K562 (cell line): Measurements from ENCODE around the gene NT5C2. TPM values are rescaled to one million over a fixed set of nuclear protein-coding genes. Genes with fewer than 3 reads are reported as not detected.

Experiments used
- ATAC-seq: fragments of 200-7000 bp; cut with Tn5 transposase; 3 replicates; pipeline ENCODE4 v1.9.1; 2020; ENCODE audit warnings: moderate library complexity
- BruUV-seq: library from RNA; stranded (reverse); fragments of 400-500 nt; replicated peaks from 2 replicates; lab custom pipeline; 2021; lab: Mats Ljungman, UMichigan
- CTCF ChIA-PET: fragments of 300-600 bp; formaldehyde crosslinking; extraction: SDS; loops from one replicate; lab custom pipeline; 2021; ENCODE audit warnings: low intra/inter-chr PET ratio; lab: Yijun Ruan, JAX
- POLR2A ChIA-PET: fragments of 300-600, 350-650 bp; sonication (Branson Sonifier 250); formaldehyde crosslinking; extraction: SDS; loops from one replicate; lab custom pipeline; 2021; ENCODE audit warnings: antibody characterized with exemption, inconsistent platforms; lab: Yijun Ruan, JAX
- DNase-seq, 4 experiments: peaks; one replicate each; pipeline versions ENCODE4 v3.0.0 to v3.0.0-alpha.2; 2011 to 2018; ENCODE audit warnings: low spot score in 3 of 4, mixed read lengths in 3 of 4; ENCODE audit errors: extremely low read depth in 1 of 4
- FAIRE-seq: peaks from 2 replicates; lab custom pipeline; 2011; peaks lifted over from hg19 to GRCh38; lab: Jason Lieb, UNC
- H2AFZ ChIP-seq: 2 replicates; pipeline ENCODE4 v1.6.0; 2011; ENCODE audit warnings: low read depth, low read length, control low read depth, inconsistent platforms
- H3K27ac ChIP-seq: fragments of 200-600 bp; 3 replicates; pipeline ENCODE4 v1.8.0; 2011; ENCODE audit warnings: low read depth, mild to moderate bottlenecking, control low read depth, inconsistent platforms, low read length, moderate library complexity, mixed read lengths; ENCODE audit errors: extremely low read depth
- H3K27me3 ChIP-seq, 2 experiments: fragments of 300-600 bp in 1 of 2; 2 replicates in 1 of 2; 3 replicates in 1 of 2; pipeline versions ENCODE4 v1.6.0 to v1.8.0; 2011; ENCODE audit warnings: inconsistent platforms in 2 of 2, low read length in 2 of 2, mild to moderate bottlenecking in 1 of 2, mixed read lengths in 1 of 2, moderate library complexity in 1 of 2; ENCODE audit not compliant: control insufficient read depth in 2 of 2, insufficient read depth in 2 of 2
- H3K36me3 ChIP-seq: fragments of 300-600 bp; 3 replicates; pipeline ENCODE4 v1.8.0; 2011; ENCODE audit warnings: mild to moderate bottlenecking, low read length, inconsistent platforms; ENCODE audit not compliant: control insufficient read depth, insufficient read depth
- H3K4me1 ChIP-seq, 2 experiments: fragments of 200-600 bp in 1 of 2; replicated peaks in 1 of 2; 2 replicates in 1 of 2; 3 replicates in 1 of 2; pipeline versions ENCODE4 v1.5.1 to v1.8.0; 2011; ENCODE audit warnings: inconsistent platforms in 2 of 2, low read length in 2 of 2, mild to moderate bottlenecking in 1 of 2, mixed read lengths in 1 of 2, moderate library complexity in 1 of 2; ENCODE audit not compliant: control insufficient read depth in 2 of 2, insufficient read depth in 2 of 2
- H3K4me2 ChIP-seq: 2 replicates; pipeline ENCODE4 v1.6.1; 2011; ENCODE audit warnings: low read length, control low read depth, inconsistent platforms, mixed read lengths; ENCODE audit not compliant: insufficient read depth
- H3K4me3 ChIP-seq: fragments of 200-600 bp; sonication (generic), shearing (Covaris generic); 2 replicates; pipeline ENCODE4 v1.5.1; 2016; ENCODE audit warnings: control low read depth, inconsistent platforms
- H3K79me2 ChIP-seq: fragments of 200-600 bp; 3 replicates; pipeline ENCODE4 v1.8.0; 2011; ENCODE audit warnings: low read length, inconsistent platforms; ENCODE audit not compliant: control insufficient read depth, insufficient read depth
- H3K9ac ChIP-seq, 2 experiments: 2 replicates each; pipeline versions ENCODE4 v1.6.0 to v1.6.1; 2011; ENCODE audit warnings: low read depth in 2 of 2, low read length in 2 of 2, control low read depth in 1 of 2, inconsistent platforms in 1 of 2, mild to moderate bottlenecking in 1 of 2, mixed read lengths in 1 of 2; ENCODE audit not compliant: insufficient read depth in 1 of 2
- H3K9me1 ChIP-seq: one replicate; pipeline ENCODE4 v1.6.0; 2011; ENCODE audit warnings: inconsistent platforms, mild to moderate bottlenecking, low read length, moderate library complexity; ENCODE audit not compliant: control insufficient read depth, insufficient read depth
- H3K9me3 ChIP-seq: replicated peaks from 2 replicates; pipeline ENCODE4 v1.5.1; 2011; ENCODE audit warnings: low read depth, low read length, inconsistent platforms; ENCODE audit not compliant: control insufficient read depth, insufficient read depth
- H4K20me1 ChIP-seq: replicated peaks from 2 replicates; pipeline ENCODE4 v1.6.1; 2011; ENCODE audit warnings: low read length, inconsistent platforms, mixed read lengths; ENCODE audit not compliant: control insufficient read depth, insufficient read depth
- MAFG ChIP-seq: fragments of 450-650 bp; conservative IDR thresholded peaks from 2 replicates; pipeline ENCODE4 v1.6.1; 2016; ENCODE audit warnings: missing genetic modification characterization, missing compliant biosample characterization
- MCM2 ChIP-seq: fragments of 450-650 bp; IDR thresholded peaks from 2 replicates; pipeline ENCODE4 v1.6.1; 2017; ENCODE audit warnings: low read depth, mild to moderate bottlenecking
- PHF8 ChIP-seq: fragments of 200-600 bp; sonication (generic); IDR thresholded peaks from 2 replicates; pipeline ENCODE4 v1.6.1; 2012; ENCODE audit warnings: mixed run types, mild to moderate bottlenecking, inconsistent platforms, low read length, moderate library complexity, borderline replicate concordance
- TCF7 ChIP-seq: sonication (generic); IDR thresholded peaks from 2 replicates; pipeline ENCODE4 v1.6.1; 2016; ENCODE audit warnings: antibody characterized with exemption, borderline replicate concordance
- ZNF77 ChIP-seq: fragments of 250-450 bp; sonication (Bioruptor Pico); IDR thresholded peaks from 2 replicates; pipeline ENCODE4 v1.5.0; 2020
- WGBS: fragments of 100-300 bp; shearing (Covaris generic); methylation state at CpG from one replicate; pipeline ENCODE4 v1.1.6; 2016; ENCODE audit warnings: low coverage, mixed read lengths; ENCODE audit not compliant: insufficient coverage; ENCODE audit errors: missing lambda C conversion rate; 5-methylcytosine and 5-hydroxymethylcytosine counted together
- in situ Hi-C: fragments of 300-500 bp; cut with MboI; formaldehyde crosslinking; loops from 4 replicates; pipeline ENCODE4 v1.15.0; 2018; ENCODE audit warnings: inconsistent platforms, mixed read lengths
- intact Hi-C: fragments of 100-400 bp; cut with micrococcal nuclease; formaldehyde crosslinking; loops from 2 replicates; pipeline ENCODE4 v1.14.2; 2022
- polyA plus RNA-seq, 8 experiments: library from polyadenylated mRNA; depleted of rRNA in 4 of 8; stranded (reverse) in 5 of 8; unstranded in 3 of 8; fragments of >200 nt; fragmentation: Nextera tagmentation in 2 of 8; fragmentation: Illumina TruSeq in 1 of 8; extraction: Ambion mirVana in 2 of 8; extraction: Trizol in 1 of 8; gene quantifications; 2 replicates each; pipeline versions ENCODE4 v1.2.1 to v1.2.3, GENCODE V29; 2011 to 2014; ENCODE audit warnings: inconsistent platforms in 1 of 8, missing spikeins in 1 of 8
- total RNA-seq, 7 experiments: library from RNA; depleted of rRNA in 6 of 7; stranded (reverse); fragments of >200 nt in 6 of 7; fragmentation: Illumina TruSeq in 2 of 7; extraction: Trizol in 2 of 7; gene quantifications; 2 replicates each; pipeline versions ENCODE4 v1.2.1 to v1.2.3, GENCODE V29; 2011 to 2021; ENCODE audit warnings: low replicate concordance in 1 of 7
- TF ChIP-seq, protein P1 (sequence below): fragments of 250-450 bp; sonication (Bioruptor Pico); IDR thresholded peaks from 2 replicates; pipeline ENCODE4 v1.5.1; 2021; ENCODE audit warnings: mild to moderate bottlenecking

Gene NT5C2
- total and polyA plus RNA-seq, 9 of the 15 experiments (the other 6 are each of a cell fraction or from before 2014, with no cell fraction given), result 11.3 to 45.2 (median 27.7) TPM

DNA sequence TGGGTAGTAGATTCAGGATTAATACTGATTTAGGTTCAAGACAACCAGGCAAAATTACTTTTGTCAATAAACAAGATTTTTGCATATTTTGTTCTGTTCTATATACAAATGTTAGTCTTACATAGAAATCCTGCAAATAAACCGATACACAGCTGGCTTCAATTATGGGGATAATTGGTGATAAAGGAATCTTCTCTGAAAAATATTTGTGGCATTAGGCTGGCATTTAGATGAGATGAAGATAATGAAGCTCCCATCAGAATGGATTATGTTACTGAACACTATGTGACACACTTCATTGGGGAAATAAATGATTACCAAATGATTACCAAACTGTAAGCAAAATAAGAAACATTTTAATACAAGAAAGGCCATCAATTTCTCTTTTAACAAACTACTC is 65.8 kb downstream of the NT5C2 start:
- intact Hi-C loops (no loop called here), in situ Hi-C loops (no loop called here)
- Histone ChIP-seq H3K9ac (no peak overlapping the region), H3K4me2 (no peak overlapping the region), H3K4me3 (no peak overlapping the region), H3K9me3 (no peaks in the 10 kb centered on the region), H3K27ac (no peak overlapping the region), H2AFZ (no peak overlapping the region), H3K79me2 (no peaks in the 10 kb centered on the region), H3K9me1 (no peaks in the 10 kb centered on the region), H3K4me1 (peaks cover 2 to 4% of the 10 kb centered on the region in 2 experiments; a peak in 3 of 5 replicates), H3K36me3 (0 out of 3 replicates have a peak, but pooled peaks cover 2% of the 10 kb centered on the region), H4K20me1 (no peaks in the 10 kb centered on the region)
- DNase-seq (no peak), FAIRE-seq (no peak), ATAC-seq (no peak)
- CTCF ChIA-PET, result no interaction called here
- 94% methylated on average over 1 of the region's 1 CpG for WGBS
- BruUV-seq, result no TSS peak
- POLR2A ChIA-PET, result no interaction called here
- TF ChIP-seq TCF7 (no peak), ZNF77 (CRISPR knock-in tag) (no peak), PHF8 (no peak), MCM2 (no peak), MAFG (tag) (no peak)
- TF ChIP-seq, protein P1, sequence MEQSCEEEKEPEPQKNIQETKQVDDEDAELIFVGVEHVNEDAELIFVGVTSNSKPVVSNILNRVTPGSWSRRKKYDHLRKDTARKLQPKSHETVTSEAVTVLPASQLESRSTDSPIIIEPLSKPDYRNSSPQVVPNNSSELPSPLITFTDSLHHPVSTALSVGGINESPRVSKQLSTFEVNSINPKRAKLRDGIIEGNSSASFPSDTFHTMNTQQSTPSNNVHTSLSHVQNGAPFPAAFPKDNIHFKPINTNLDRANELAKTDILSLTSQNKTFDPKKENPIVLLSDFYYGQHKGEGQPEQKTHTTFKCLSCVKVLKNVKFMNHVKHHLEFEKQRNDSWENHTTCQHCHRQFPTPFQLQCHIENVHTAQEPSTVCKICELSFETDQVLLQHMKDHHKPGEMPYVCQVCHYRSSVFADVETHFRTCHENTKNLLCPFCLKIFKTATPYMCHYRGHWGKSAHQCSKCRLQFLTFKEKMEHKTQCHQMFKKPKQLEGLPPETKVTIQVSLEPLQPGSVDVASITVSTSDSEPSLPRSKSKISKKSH (CRISPR knock-in tag), result no peak
- TF ChIP-seq, all 486 proteins: peak for 0
- no peaks in the 10 kb centered on the region for H3K27me3 ChIP-seq
